Measurements from ENCODE around the gene ADARB1.

DNA sequence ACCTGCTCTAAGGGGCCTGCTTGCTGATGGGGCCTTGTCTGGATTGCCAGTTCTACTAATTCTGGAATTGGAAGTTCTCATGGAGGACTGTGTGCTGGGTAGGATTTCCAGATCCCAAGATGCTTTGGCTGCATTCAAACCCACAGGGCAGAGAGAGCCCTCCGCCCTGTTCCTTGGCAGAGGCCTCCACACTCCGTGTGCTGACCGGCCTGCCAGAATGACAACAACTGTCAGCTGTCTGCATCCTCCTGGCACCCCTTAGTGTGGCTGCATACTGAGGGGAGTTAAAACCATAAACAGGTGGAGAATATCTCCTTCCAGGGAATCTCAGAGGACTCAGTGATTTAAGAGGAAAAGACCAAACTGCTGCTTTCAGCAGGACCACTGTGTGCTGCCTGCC lies 60.7 kb downstream of the ADARB1 start:
- TF ChIP-seq, protein P1, sequence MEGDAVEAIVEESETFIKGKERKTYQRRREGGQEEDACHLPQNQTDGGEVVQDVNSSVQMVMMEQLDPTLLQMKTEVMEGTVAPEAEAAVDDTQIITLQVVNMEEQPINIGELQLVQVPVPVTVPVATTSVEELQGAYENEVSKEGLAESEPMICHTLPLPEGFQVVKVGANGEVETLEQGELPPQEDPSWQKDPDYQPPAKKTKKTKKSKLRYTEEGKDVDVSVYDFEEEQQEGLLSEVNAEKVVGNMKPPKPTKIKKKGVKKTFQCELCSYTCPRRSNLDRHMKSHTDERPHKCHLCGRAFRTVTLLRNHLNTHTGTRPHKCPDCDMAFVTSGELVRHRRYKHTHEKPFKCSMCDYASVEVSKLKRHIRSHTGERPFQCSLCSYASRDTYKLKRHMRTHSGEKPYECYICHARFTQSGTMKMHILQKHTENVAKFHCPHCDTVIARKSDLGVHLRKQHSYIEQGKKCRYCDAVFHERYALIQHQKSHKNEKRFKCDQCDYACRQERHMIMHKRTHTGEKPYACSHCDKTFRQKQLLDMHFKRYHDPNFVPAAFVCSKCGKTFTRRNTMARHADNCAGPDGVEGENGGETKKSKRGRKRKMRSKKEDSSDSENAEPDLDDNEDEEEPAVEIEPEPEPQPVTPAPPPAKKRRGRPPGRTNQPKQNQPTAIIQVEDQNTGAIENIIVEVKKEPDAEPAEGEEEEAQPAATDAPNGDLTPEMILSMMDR (IDR thresholded peaks at IDR 0.05): no peak
- TF ChIP-seq POLR2A (IDR thresholded peaks at IDR 0.05): no peak
